ENCODE measurements around the gene KRT9. TPM values are rescaled to one million over a fixed set of nuclear protein-coding genes. Genes with fewer than 3 reads are reported as not detected.

The KRT9 gene
- total RNA-seq, 4 donors from 2014 or later: not detected

GRCh38 chr17:41599680-41600079, 27.8 kb upstream of the KRT9 start:
- Histone ChIP-seq H3K4me3 (no peak overlapping the region), H3K27me3 (no peaks in the 10 kb centered on the region), H3K27ac (no peak overlapping the region), H3K4me1 (no peaks in the 10 kb centered on the region), H3K9me3 (no peaks in the 10 kb centered on the region), H3K36me3 (no peaks in the 10 kb centered on the region)
- no peak for DNase-seq
- WGBS, 2 donors (ENCODE audit: low coverage in 1 of 2): 67% methylated on average over 1 of the region's 1 CpG; no CpG with 5 or more reads in 1 of the 2 donors
- TF ChIP-seq POLR2A (IDR thresholded peaks at IDR 0.05) (no peak), CTCF (IDR thresholded peaks at IDR 0.05) (no peak), EP300 (IDR thresholded peaks at IDR 0.05; ENCODE audit: low read depth) (no peak), POLR2AphosphoS5 (IDR thresholded peaks at IDR 0.05) (no peak)
- in situ Hi-C loops (cut with MboI; ENCODE audit: low pct_ligation_motif_present in 1 of 4, low pct_unique_long_range_greater_than_20kb in 1 of 4, low sequenced_read_pairs in 3 of 4) (no loop called here), intact Hi-C loops (cut with DNase I; ENCODE audit: low total_unique reads) (no loop called here)

GRCh38 chr17:41595585-41595984, 23.7 kb upstream of the KRT9 start:
- no peak overlapping the region for H3K4me3 ChIP-seq
- H3K4me1 ChIP-seq: no peaks in the 10 kb centered on the region
- intact Hi-C loops (cut with DNase I; ENCODE audit: low total_unique reads): no loop called here
- H3K36me3 ChIP-seq: no peaks in the 10 kb centered on the region
- peaks cover 3% of the 10 kb centered on the region for H3K27me3 ChIP-seq
- TF ChIP-seq POLR2A (IDR thresholded peaks at IDR 0.05): no peak
- TF ChIP-seq EP300 (IDR thresholded peaks at IDR 0.05; ENCODE audit: low read depth): no peak
- TF ChIP-seq POLR2AphosphoS5 (IDR thresholded peaks at IDR 0.05): no peak
- TF ChIP-seq CTCF (IDR thresholded peaks at IDR 0.05): no peak
- DNase-seq: no peak
- WGBS, 2 donors (ENCODE audit: low coverage in 1 of 2): 61% methylated on average over 8 of the region's 8 CpGs; no CpG with 5 or more reads in 1 of the 2 donors
- in situ Hi-C loops (cut with MboI; ENCODE audit: low pct_ligation_motif_present in 1 of 4, low pct_unique_long_range_greater_than_20kb in 1 of 4, low sequenced_read_pairs in 3 of 4): no loop called here
- H3K9me3 ChIP-seq: no peaks in the 10 kb centered on the region
- no peak overlapping the region for H3K27ac ChIP-seq

DNA sequence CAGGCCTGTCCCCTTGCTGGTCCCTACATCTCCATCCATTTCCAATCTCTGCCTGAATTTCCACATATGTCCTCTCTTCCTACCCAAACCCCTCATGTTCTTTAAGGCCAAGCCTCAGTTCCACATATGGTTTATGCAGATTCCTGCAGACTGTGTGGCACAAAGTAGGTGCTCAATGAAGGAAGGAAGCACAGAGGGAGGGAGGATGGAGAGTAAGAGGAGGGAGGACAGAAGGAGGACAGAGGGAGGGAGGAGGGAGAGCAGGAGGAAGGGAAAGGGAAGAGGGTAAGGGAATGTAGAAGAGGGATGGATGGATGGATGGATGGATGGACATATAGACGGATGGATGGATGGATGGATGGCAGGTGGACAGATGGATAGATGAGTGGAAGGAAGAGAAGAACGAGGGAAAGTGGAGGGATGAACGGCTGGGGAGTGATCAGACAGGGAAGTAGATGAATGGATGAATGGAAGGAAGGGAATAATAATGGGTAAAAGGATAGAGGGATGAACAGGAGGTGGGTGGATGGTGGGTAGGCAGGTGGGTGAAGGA, 22.6 kb upstream of the KRT9 start:
- TF ChIP-seq CTCF (IDR thresholded peaks at IDR 0.05) (no peak), EP300 (IDR thresholded peaks at IDR 0.05; ENCODE audit: low read depth) (no peak), POLR2AphosphoS5 (IDR thresholded peaks at IDR 0.05) (no peak), POLR2A (IDR thresholded peaks at IDR 0.05) (no peak)
- in situ Hi-C loops (cut with MboI; ENCODE audit: low pct_ligation_motif_present in 1 of 4, low pct_unique_long_range_greater_than_20kb in 1 of 4, low sequenced_read_pairs in 3 of 4) (no loop called here), intact Hi-C loops (cut with DNase I; ENCODE audit: low total_unique reads) (no loop called here)
- H3K9me3 ChIP-seq: no peaks in the 10 kb centered on the region
- no peaks in the 10 kb centered on the region for H3K4me1 ChIP-seq
- WGBS, 2 donors (ENCODE audit: low coverage in 1 of 2): 34 to 61% methylated on average over 3 of the region's 3 CpGs
- H3K36me3 ChIP-seq: no peaks in the 10 kb centered on the region
- peaks cover 3% of the 10 kb centered on the region for H3K27me3 ChIP-seq
- H3K4me3 ChIP-seq: no peak overlapping the region
- H3K27ac ChIP-seq: no peak overlapping the region
- no peak for DNase-seq

GRCh38 chr17:41593306-41593981, 21.6 kb upstream of the KRT9 start:
- Histone ChIP-seq H3K4me3 (no peak overlapping the region), H3K27me3 (peaks cover 3% of the 10 kb centered on the region), H3K4me1 (no peaks in the 10 kb centered on the region), H3K9me3 (no peaks in the 10 kb centered on the region), H3K36me3 (no peaks in the 10 kb centered on the region), H3K27ac (no peak overlapping the region)
- TF ChIP-seq POLR2AphosphoS5 (IDR thresholded peaks at IDR 0.05) (no peak), POLR2A (IDR thresholded peaks at IDR 0.05) (no peak), CTCF (IDR thresholded peaks at IDR 0.05) (no peak), EP300 (IDR thresholded peaks at IDR 0.05; ENCODE audit: low read depth) (no peak)
- intact Hi-C loops (cut with DNase I; ENCODE audit: low total_unique reads): no loop called here
- in situ Hi-C loops (cut with MboI; ENCODE audit: low pct_ligation_motif_present in 1 of 4, low pct_unique_long_range_greater_than_20kb in 1 of 4, low sequenced_read_pairs in 3 of 4): no loop called here
- 50% methylated on average over 5 of the region's 8 CpGs; no CpG with 5 or more reads in 1 of the 2 donors for WGBS, 2 donors (ENCODE audit: low coverage in 1 of 2)
- no peak for DNase-seq

All from transverse colon (tissue), 4 donors.